ENCODE data around the gene NCOR1.
A peak's percentile ranks its signal among the peaks of the same experiment; 100 is the strongest.
"Not testable (repeated sequence)": the region's sequence is repeated elsewhere in the genome, so short reads cannot be mapped to it uniquely, and the experiment has no call there.

The NCOR1 gene

GRCh38 chr17:16214190-16215001 lies 938 bp downstream of the NCOR1 start:
- peak; percentile 49 for DNase-seq (ENCODE audit: low spot score)

GRCh38 chr17:16212793-16213192 lies 2.5 kb downstream of the NCOR1 start:
- no peak for DNase-seq (ENCODE audit: low spot score)

- no peak for DNase-seq (ENCODE audit: low spot score)
These were observed 3.7 kb downstream of the NCOR1 start for GRCh38 chr17:16211590-16211989.

GRCh38 chr17:16204763-16205162 lies 10.6 kb downstream of the NCOR1 start:
- DNase-seq (ENCODE audit: low spot score): not testable (repeated sequence)

GRCh38 chr17:16202554-16203500 lies 12.5 kb downstream of the NCOR1 start:
- DNase-seq (ENCODE audit: low spot score): not testable (repeated sequence)

- DNase-seq (ENCODE audit: low spot score): not testable (repeated sequence)
These were observed 13.6 kb downstream of the NCOR1 start for GRCh38 chr17:16201693-16202131.

GRCh38 chr17:16199093-16199492 lies 16.2 kb downstream of the NCOR1 start:
- DNase-seq (ENCODE audit: low spot score): no peak

- DNase-seq (ENCODE audit: low spot score): no peak
These were observed 18.1 kb downstream of the NCOR1 start for GRCh38 chr17:16197276-16197675.

GRCh38 chr17:16194307-16194835 lies 21.0 kb downstream of the NCOR1 start:
- not testable (repeated sequence) for DNase-seq (ENCODE audit: low spot score)

- DNase-seq (ENCODE audit: low spot score): no peak
These were observed 23.7 kb downstream of the NCOR1 start for GRCh38 chr17:16191604-16192003.

GRCh38 chr17:16190703-16191360 lies 24.5 kb downstream of the NCOR1 start:
- no peak for DNase-seq (ENCODE audit: low spot score)

- DNase-seq (ENCODE audit: low spot score): no peak
These were observed 25.5 kb downstream of the NCOR1 start for GRCh38 chr17:16189791-16190348.

- no peak for DNase-seq (ENCODE audit: low spot score)
These were observed 27.7 kb downstream of the NCOR1 start for GRCh38 chr17:16187642-16188041.

- no peak for DNase-seq (ENCODE audit: low spot score)
These were observed 33.8 kb downstream of the NCOR1 start for GRCh38 chr17:16181581-16181980.

GRCh38 chr17:16178836-16179235 lies 36.5 kb downstream of the NCOR1 start:
- DNase-seq (ENCODE audit: low spot score): peak; percentile 64

GRCh38 chr17:16171613-16172012 lies 43.7 kb downstream of the NCOR1 start:
- no peak for DNase-seq (ENCODE audit: low spot score)

- not testable (repeated sequence) for DNase-seq (ENCODE audit: low spot score)
These were observed 48.6 kb downstream of the NCOR1 start for GRCh38 chr17:16166766-16167165.

GRCh38 chr17:16158714-16159113 lies 56.6 kb downstream of the NCOR1 start:
- DNase-seq (ENCODE audit: low spot score): no peak

GRCh38 chr17:16155536-16155935 lies 59.8 kb downstream of the NCOR1 start:
- DNase-seq (ENCODE audit: low spot score): no peak

- DNase-seq (ENCODE audit: low spot score): not testable (repeated sequence)
These were observed 63.0 kb downstream of the NCOR1 start for GRCh38 chr17:16152326-16152725.

GRCh38 chr17:16150251-16150856 lies 65.0 kb downstream of the NCOR1 start:
- no peak for DNase-seq (ENCODE audit: low spot score)
